ENCODE results near the gene IMMP2L.

Gene IMMP2L

DNA sequence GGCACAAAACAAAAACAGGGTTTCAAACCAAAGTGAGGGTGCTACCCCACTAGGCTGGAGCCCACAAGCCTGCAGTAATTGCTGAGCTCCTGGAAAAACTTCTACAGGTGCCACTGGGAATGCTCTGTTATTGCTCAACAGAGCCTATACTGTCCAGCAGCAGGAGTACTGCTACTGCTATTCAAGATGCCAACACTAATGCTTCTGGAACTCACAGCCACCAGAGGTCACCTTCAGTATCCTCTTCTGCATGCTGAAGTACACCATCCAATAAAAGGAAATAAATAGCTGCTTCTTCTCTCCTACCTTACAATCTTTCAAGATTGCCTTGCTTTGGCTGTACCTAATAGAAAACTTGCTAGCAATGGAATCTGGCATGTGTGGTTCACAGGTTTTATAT is 249.3 kb downstream of the IMMP2L start:
- DNase-seq (ENCODE audit: extremely low read depth, insufficient read length) = no peak
- TF ChIP-seq, protein P1, sequence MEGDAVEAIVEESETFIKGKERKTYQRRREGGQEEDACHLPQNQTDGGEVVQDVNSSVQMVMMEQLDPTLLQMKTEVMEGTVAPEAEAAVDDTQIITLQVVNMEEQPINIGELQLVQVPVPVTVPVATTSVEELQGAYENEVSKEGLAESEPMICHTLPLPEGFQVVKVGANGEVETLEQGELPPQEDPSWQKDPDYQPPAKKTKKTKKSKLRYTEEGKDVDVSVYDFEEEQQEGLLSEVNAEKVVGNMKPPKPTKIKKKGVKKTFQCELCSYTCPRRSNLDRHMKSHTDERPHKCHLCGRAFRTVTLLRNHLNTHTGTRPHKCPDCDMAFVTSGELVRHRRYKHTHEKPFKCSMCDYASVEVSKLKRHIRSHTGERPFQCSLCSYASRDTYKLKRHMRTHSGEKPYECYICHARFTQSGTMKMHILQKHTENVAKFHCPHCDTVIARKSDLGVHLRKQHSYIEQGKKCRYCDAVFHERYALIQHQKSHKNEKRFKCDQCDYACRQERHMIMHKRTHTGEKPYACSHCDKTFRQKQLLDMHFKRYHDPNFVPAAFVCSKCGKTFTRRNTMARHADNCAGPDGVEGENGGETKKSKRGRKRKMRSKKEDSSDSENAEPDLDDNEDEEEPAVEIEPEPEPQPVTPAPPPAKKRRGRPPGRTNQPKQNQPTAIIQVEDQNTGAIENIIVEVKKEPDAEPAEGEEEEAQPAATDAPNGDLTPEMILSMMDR (IDR thresholded peaks at IDR 0.05; ENCODE audit: insufficient read depth, low read length, poor library complexity, severe bottlenecking) = peak; percentile 13
- Histone ChIP-seq H3K36me3 (ENCODE audit: control insufficient read depth, insufficient read depth, low read length) (no peaks in the 10 kb centered on the region), H3K4me3 (replicated peaks; ENCODE audit: low read depth, low read length) (no peak overlapping the region), H3K27me3 (replicated peaks; ENCODE audit: control insufficient read depth, insufficient read depth, low read length) (no peaks in the 10 kb centered on the region)

- Histone ChIP-seq H3K27me3 (replicated peaks; ENCODE audit: control insufficient read depth, insufficient read depth, low read length) (no peaks in the 10 kb centered on the region), H3K4me3 (replicated peaks; ENCODE audit: low read depth, low read length) (no peak overlapping the region), H3K36me3 (ENCODE audit: control insufficient read depth, insufficient read depth, low read length) (no peaks in the 10 kb centered on the region)
- no peak for DNase-seq (ENCODE audit: extremely low read depth, insufficient read length)
- TF ChIP-seq, protein P1 (IDR thresholded peaks at IDR 0.05; ENCODE audit: insufficient read depth, low read length, poor library complexity, severe bottlenecking) = no peak
Measured at GRCh38 chr7:111308691-111309090, 253.6 kb downstream of the IMMP2L start.

- H3K27me3 ChIP-seq (replicated peaks; ENCODE audit: control insufficient read depth, insufficient read depth, low read length) = no peaks in the 10 kb centered on the region
- DNase-seq (ENCODE audit: extremely low read depth, insufficient read length) = no peak
- H3K36me3 ChIP-seq (ENCODE audit: control insufficient read depth, insufficient read depth, low read length) = no peaks in the 10 kb centered on the region
- TF ChIP-seq, protein P1 (IDR thresholded peaks at IDR 0.05; ENCODE audit: insufficient read depth, low read length, poor library complexity, severe bottlenecking) = no peak
- no peak overlapping the region for H3K4me3 ChIP-seq (replicated peaks; ENCODE audit: low read depth, low read length)
Measured at GRCh38 chr7:111301891-111302290, 260.4 kb downstream of the IMMP2L start.

DNA sequence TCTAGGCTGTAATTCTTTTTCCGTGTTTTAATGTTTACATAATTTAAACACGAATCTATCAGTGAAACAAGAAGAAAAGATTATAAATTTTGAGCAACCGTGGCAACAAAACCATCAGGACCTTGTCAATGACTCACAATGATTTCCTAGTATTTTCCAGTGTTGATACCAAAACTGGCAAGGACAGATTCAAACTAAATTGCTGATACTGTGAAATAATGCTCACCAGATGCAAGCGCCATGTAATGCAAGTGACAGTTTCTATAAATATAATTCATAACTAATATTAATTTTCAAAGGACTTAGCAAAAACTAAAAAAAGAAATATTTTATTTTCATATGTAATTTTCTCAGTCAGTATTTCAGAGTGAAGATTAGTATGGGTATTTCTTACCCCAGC is 267.8 kb downstream of the IMMP2L start:
- Histone ChIP-seq H3K36me3 (ENCODE audit: control insufficient read depth, insufficient read depth, low read length) (no peaks in the 10 kb centered on the region), H3K4me3 (replicated peaks; ENCODE audit: low read depth, low read length) (no peak overlapping the region), H3K27me3 (replicated peaks; ENCODE audit: control insufficient read depth, insufficient read depth, low read length) (no peaks in the 10 kb centered on the region)
- no peak for DNase-seq (ENCODE audit: extremely low read depth, insufficient read length)
- TF ChIP-seq, protein P1 (IDR thresholded peaks at IDR 0.05; ENCODE audit: insufficient read depth, low read length, poor library complexity, severe bottlenecking) = no peak

DNA sequence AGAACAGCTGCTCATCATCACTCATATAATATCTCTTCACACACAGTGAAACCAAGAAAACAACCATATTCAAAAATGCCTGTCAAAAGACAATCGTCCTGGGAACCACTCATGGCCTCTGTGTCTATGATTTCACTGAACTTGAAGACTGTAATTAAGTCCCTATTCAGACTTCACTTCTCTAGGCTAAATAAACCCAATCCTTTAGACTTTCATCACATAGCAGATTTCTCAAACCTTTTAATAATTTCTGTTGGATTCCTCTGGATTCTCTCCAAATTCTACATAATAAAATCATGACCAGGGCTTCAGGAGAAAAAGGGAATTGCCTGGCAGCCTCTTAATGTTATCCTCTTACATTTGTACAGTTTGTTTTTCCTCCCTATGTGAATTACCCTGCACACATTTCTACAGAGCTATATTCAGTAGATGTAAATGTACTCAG is 270.2 kb downstream of the IMMP2L start:
- no peaks in the 10 kb centered on the region for H3K27me3 ChIP-seq (replicated peaks; ENCODE audit: control insufficient read depth, insufficient read depth, low read length)
- H3K4me3 ChIP-seq (replicated peaks; ENCODE audit: low read depth, low read length) = no peak overlapping the region
- TF ChIP-seq, protein P1 (IDR thresholded peaks at IDR 0.05; ENCODE audit: insufficient read depth, low read length, poor library complexity, severe bottlenecking) = no peak
- H3K36me3 ChIP-seq (ENCODE audit: control insufficient read depth, insufficient read depth, low read length) = no peaks in the 10 kb centered on the region
- no peak for DNase-seq (ENCODE audit: extremely low read depth, insufficient read length)

DNA sequence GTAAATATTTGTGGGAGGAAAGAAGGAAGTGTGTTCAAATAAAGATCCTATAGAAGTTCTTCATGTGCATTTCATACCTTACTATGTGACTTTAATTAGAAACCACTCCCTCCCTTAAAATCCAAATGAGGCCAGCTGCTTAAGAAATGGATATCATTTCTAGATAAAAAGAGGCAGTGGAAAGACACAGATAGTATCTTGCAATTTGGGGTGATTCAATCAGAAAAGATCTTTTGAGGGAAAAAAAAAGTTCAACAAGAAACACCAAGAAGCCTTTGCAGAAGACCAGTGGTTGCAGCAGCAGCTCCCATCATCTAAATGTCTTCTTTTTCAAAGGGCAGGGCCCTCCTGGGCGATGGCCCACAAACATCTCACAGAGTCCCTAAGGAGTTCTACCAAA is 271.3 kb downstream of the IMMP2L start:
- DNase-seq (ENCODE audit: extremely low read depth, insufficient read length) = no peak
- H3K27me3 ChIP-seq (replicated peaks; ENCODE audit: control insufficient read depth, insufficient read depth, low read length) = no peaks in the 10 kb centered on the region
- H3K36me3 ChIP-seq (ENCODE audit: control insufficient read depth, insufficient read depth, low read length) = no peaks in the 10 kb centered on the region
- TF ChIP-seq, protein P1 (IDR thresholded peaks at IDR 0.05; ENCODE audit: insufficient read depth, low read length, poor library complexity, severe bottlenecking) = no peak
- no peak overlapping the region for H3K4me3 ChIP-seq (replicated peaks; ENCODE audit: low read depth, low read length)

Data from GM06990 (cell line).